HCT116 (cell line): Measurements from ENCODE around the gene CDC42SE2. TPM values are rescaled to one million over a fixed set of nuclear protein-coding genes. Genes with fewer than 3 reads are reported as not detected.

Experiments used
- ATAC-seq: fragments of 200-7000 bp; cut with Tn5 transposase; 2 replicates; pipeline ENCODE4 v1.9.1; 2020; ENCODE audit warnings: mild to moderate bottlenecking, moderate library complexity
- BruUV-seq: library from RNA; stranded (reverse); fragments of 400-500 nt; replicated peaks from 2 replicates; lab custom pipeline; 2021; lab: Mats Ljungman, UMichigan
- CTCF ChIA-PET: fragments of 300-600 bp; sonication (Branson Sonifier 250); formaldehyde crosslinking; loops from one replicate; lab custom pipeline; 2021; ENCODE audit warnings: antibody characterized with exemption; lab: Charles Lee
- POLR2A ChIA-PET: fragments of 300-600, 350-600 bp; sonication (Branson Sonifier 250); formaldehyde crosslinking; loops from one replicate; lab custom pipeline; 2021; ENCODE audit warnings: antibody characterized with exemption; lab: Charles Lee
- RAD21 ChIA-PET, 2 experiments: fragments of 300-600 bp; sonication (Branson Sonifier 250); formaldehyde crosslinking; loops; one replicate each; lab custom pipeline; 2023; ENCODE audit warnings: low total read pairs in 2 of 2; ENCODE audit not compliant: uncharacterized antibody in 2 of 2, unreplicated experiment in 2 of 2, low non-redundant PET in 1 of 2; lab: Charles Lee
- DNase-seq: peaks from one replicate; pipeline ENCODE4 v3.0.0-alpha.2; 2010; ENCODE audit warnings: low read depth, low spot score
- H2AFZ ChIP-seq: fragments of 200-600 bp; shearing (Covaris generic), sonication (generic); 2 replicates; pipeline ENCODE4 v1.6.1; 2017; ENCODE audit warnings: low read depth, mixed run types, mixed read lengths, antibody characterized with exemption, low read length; ENCODE audit not compliant: poor library complexity, severe bottlenecking
- H3K27ac ChIP-seq: 2 replicates; pipeline ENCODE4 v1.5.1; 2012; ENCODE audit warnings: low read depth, low read length
- H3K27me3 ChIP-seq: fragments of 200-600 bp; sonication (generic); 2 replicates; pipeline ENCODE4 v1.6.1; 2016; ENCODE audit warnings: mixed run types, low read length, mixed read lengths; ENCODE audit not compliant: insufficient read depth
- H3K36me3 ChIP-seq, 2 experiments: fragments of 200-500 bp in 1 of 2; fragments of 200-600 bp in 1 of 2; sonication (Bioruptor generic) in 1 of 2; sonication (generic) in 1 of 2; 2 replicates each; pipeline versions ENCODE4 v1.5.1 to v1.6.1; 2014 to 2016; ENCODE audit warnings: low read length in 2 of 2, inconsistent platforms in 1 of 2, mixed read lengths in 1 of 2, mixed run types in 1 of 2; ENCODE audit not compliant: insufficient read depth in 2 of 2, control insufficient read depth in 1 of 2
- H3K4me1 ChIP-seq, 2 experiments: fragments of 200-600 bp in 1 of 2; sonication (generic) in 1 of 2; 2 replicates each; pipeline versions ENCODE4 v1.5.1 to v1.6.1; 2012 to 2017; ENCODE audit warnings: low read length in 2 of 2, inconsistent platforms in 1 of 2, mild to moderate bottlenecking in 1 of 2, mixed read lengths in 1 of 2, mixed run types in 1 of 2, moderate library complexity in 1 of 2; ENCODE audit not compliant: insufficient read depth in 2 of 2, control insufficient read depth in 1 of 2
- H3K4me2 ChIP-seq: fragments of 200-600 bp; sonication (generic); 2 replicates; pipeline ENCODE4 v1.6.1; 2017; ENCODE audit warnings: mixed run types, low read length, mixed read lengths
- H3K4me3 ChIP-seq, 2 experiments: fragments of 200-600 bp in 1 of 2; sonication (generic) in 1 of 2; replicated peaks in 1 of 2; 2 replicates each; pipeline ENCODE4 v1.5.1; 2011 to 2016; ENCODE audit warnings: low read length in 2 of 2, control low read depth in 1 of 2, low read depth in 1 of 2, mild to moderate bottlenecking in 1 of 2, mixed read lengths in 1 of 2, mixed run types in 1 of 2
- H3K79me2 ChIP-seq: fragments of 200-600 bp; sonication (generic); 2 replicates; pipeline ENCODE4 v1.6.1; 2017; ENCODE audit warnings: mild to moderate bottlenecking, mixed run types, low read length, moderate library complexity, mixed read lengths; ENCODE audit not compliant: insufficient read depth
- H3K9ac ChIP-seq: fragments of 200-600 bp; sonication (generic); 2 replicates; pipeline ENCODE4 v1.6.1; 2016; ENCODE audit warnings: low read length, mixed read lengths
- H3K9me2 ChIP-seq: fragments of 200-600 bp; sonication (generic), shearing (Covaris generic); 2 replicates; pipeline ENCODE4 v1.6.1; 2017; ENCODE audit warnings: mixed run types, mild to moderate bottlenecking, moderate library complexity; ENCODE audit not compliant: insufficient read depth
- H3K9me3 ChIP-seq, 2 experiments: fragments of 200-500 bp in 1 of 2; fragments of 200-600 bp in 1 of 2; sonication (Bioruptor generic) in 1 of 2; sonication (generic) in 1 of 2; 2 replicates each; pipeline ENCODE4 v1.6.1; 2014 to 2017; ENCODE audit warnings: low read length in 2 of 2, mixed read lengths in 2 of 2, inconsistent platforms in 1 of 2, low read depth in 1 of 2, mild to moderate bottlenecking in 1 of 2, mixed run types in 1 of 2, moderate library complexity in 1 of 2; ENCODE audit not compliant: control insufficient read depth in 1 of 2, insufficient read depth in 1 of 2
- H4K20me1 ChIP-seq: fragments of 200-600 bp; sonication (generic), shearing (Covaris generic); 2 replicates; pipeline ENCODE4 v1.6.1; 2017; ENCODE audit warnings: mixed run types, mild to moderate bottlenecking, moderate library complexity; ENCODE audit not compliant: insufficient read depth
- JUND ChIP-seq: IDR thresholded peaks from 2 replicates; pipeline ENCODE4 v1.6.1; 2012
- RAD21 ChIP-seq: IDR thresholded peaks from 2 replicates; pipeline ENCODE4 v1.6.1; 2012; ENCODE audit warnings: low read depth, mild to moderate bottlenecking
- TCF7L2 ChIP-seq: IDR thresholded peaks from 2 replicates; pipeline ENCODE4 v1.7.0; 2011; ENCODE audit warnings: borderline replicate concordance, inconsistent platforms; ENCODE audit not compliant: insufficient read depth, insufficient read length; ENCODE audit errors: extremely low read depth
- YY1 ChIP-seq: IDR thresholded peaks from 2 replicates; pipeline ENCODE4 v1.6.1; 2011; ENCODE audit warnings: low read length, low read depth, moderate library complexity, mild to moderate bottlenecking; ENCODE audit not compliant: insufficient replicate concordance; ENCODE audit errors: extremely low read depth
- ZFX ChIP-seq: fragments of 450-650 bp; IDR thresholded peaks from 2 replicates; pipeline ENCODE4 v1.6.1; 2017
- ZNF274 ChIP-seq: fragments of 200-500 bp; sonication (Bioruptor generic); IDR thresholded peaks from 2 replicates; pipeline ENCODE4 v1.6.1; 2014; ENCODE audit warnings: mild to moderate bottlenecking, low read depth, low read length, inconsistent platforms
- intact Hi-C: fragments of 100-400 bp; cut with micrococcal nuclease; formaldehyde crosslinking; loops from 2 replicates; pipeline ENCODE4 v1.10.0; 2022
- total RNA-seq: library from RNA; stranded (reverse); gene quantifications from one replicate; pipeline ENCODE4 v1.2.1, GENCODE V29; 2021; ENCODE audit not compliant: unreplicated experiment
- TF ChIP-seq, protein P1 (sequence below): IDR thresholded peaks from 2 replicates; pipeline ENCODE4 v1.6.1; 2012
- TF ChIP-seq, protein P2 (sequence below): IDR thresholded peaks from 2 replicates; pipeline ENCODE4 v1.6.1; 2011; ENCODE audit warnings: mild to moderate bottlenecking, low read length, moderate library complexity; ENCODE audit not compliant: insufficient replicate concordance; ENCODE audit errors: extremely low read depth
- TF ChIP-seq, protein P3 (sequence below): IDR thresholded peaks from 2 replicates; pipeline ENCODE4 v1.6.1; 2012; ENCODE audit warnings: low read depth

The CDC42SE2 gene
- total RNA-seq, 1 experiment from 2014 or later, result 27.0 TPM

DNA sequence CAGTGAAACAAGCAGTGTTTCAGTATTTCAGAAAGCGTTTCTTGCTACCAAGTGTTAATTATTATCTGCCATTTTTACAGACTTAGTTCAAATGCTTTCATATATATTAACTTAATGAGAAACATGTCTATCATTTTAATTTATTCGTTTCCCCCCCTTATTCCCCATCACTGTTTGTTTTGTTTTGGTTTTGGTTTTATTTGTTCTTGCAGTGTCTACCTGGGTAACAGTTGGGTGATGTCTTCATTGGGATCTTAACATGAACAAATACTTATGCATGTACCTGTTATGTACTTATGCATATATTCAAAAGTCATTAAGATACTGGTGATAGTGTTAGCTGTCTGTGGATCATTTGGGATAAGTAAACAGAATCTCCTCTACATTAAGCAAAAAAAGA lies 108.0 kb downstream of the CDC42SE2 start:
- RAD21 ChIA-PET, result no interaction called here
- no peak overlapping the region for H3K4me2 ChIP-seq

DNA sequence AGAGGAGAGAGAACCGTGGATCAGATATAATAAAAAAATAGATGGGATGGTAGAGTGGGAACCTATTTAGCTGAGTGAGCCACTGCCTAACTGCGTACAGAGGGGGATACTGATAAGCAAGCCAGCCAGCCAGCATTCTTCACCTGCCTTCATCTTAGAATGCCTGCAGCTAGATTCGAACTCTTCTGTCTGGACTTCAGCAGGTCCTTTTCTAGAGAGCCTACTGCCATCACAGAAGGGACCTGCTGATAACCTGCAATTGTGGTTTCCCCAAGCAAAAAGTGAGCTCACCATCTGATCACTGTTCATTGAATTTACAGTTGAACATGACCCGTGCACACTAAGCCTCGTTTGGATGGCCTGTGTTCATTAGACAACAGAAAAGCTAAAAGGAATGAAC lies 109.4 kb downstream of the CDC42SE2 start:
- no peaks in the 10 kb centered on the region for H3K4me1 ChIP-seq
- ChIA-PET RAD21 (no interaction called here), CTCF (no interaction called here), POLR2A (no interaction called here)
- no peak overlapping the region for H2AFZ ChIP-seq
- H3K4me2 ChIP-seq, result no peak overlapping the region
- no peak overlapping the region for H3K4me3 ChIP-seq
- ATAC-seq (no peak), DNase-seq (no peak)
- H3K27me3 ChIP-seq, result no peaks in the 10 kb centered on the region
- BruUV-seq, result no TSS peak
- H4K20me1 ChIP-seq, result no peaks in the 10 kb centered on the region
- peaks cover 13% of the 10 kb centered on the region; the same call in 1 of the 2 replicates for H3K79me2 ChIP-seq
- H3K9me2 ChIP-seq, result no peaks in the 10 kb centered on the region
- H3K27ac ChIP-seq, result no peak overlapping the region
- H3K36me3 ChIP-seq, result no peaks in the 10 kb centered on the region
- no peaks in the 10 kb centered on the region for H3K9me3 ChIP-seq
- intact Hi-C loops, result no loop called here
- H3K9ac ChIP-seq, result no peak overlapping the region
- TF ChIP-seq, protein P1, sequence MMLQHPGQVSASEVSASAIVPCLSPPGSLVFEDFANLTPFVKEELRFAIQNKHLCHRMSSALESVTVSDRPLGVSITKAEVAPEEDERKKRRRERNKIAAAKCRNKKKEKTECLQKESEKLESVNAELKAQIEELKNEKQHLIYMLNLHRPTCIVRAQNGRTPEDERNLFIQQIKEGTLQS, result no peak
- TF ChIP-seq, protein P2, sequence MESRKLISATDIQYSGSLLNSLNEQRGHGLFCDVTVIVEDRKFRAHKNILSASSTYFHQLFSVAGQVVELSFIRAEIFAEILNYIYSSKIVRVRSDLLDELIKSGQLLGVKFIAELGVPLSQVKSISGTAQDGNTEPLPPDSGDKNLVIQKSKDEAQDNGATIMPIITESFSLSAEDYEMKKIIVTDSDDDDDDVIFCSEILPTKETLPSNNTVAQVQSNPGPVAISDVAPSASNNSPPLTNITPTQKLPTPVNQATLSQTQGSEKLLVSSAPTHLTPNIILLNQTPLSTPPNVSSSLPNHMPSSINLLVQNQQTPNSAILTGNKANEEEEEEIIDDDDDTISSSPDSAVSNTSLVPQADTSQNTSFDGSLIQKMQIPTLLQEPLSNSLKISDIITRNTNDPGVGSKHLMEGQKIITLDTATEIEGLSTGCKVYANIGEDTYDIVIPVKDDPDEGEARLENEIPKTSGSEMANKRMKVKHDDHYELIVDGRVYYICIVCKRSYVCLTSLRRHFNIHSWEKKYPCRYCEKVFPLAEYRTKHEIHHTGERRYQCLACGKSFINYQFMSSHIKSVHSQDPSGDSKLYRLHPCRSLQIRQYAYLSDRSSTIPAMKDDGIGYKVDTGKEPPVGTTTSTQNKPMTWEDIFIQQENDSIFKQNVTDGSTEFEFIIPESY, result no peak
- TF ChIP-seq ZNF274 (no peak), RAD21 (no peak), ZFX (no peak)

More for the DNA sequence above, 108.0 kb downstream of the CDC42SE2 start:
- no peak for TF ChIP-seq YY1
- TF ChIP-seq, protein P3, sequence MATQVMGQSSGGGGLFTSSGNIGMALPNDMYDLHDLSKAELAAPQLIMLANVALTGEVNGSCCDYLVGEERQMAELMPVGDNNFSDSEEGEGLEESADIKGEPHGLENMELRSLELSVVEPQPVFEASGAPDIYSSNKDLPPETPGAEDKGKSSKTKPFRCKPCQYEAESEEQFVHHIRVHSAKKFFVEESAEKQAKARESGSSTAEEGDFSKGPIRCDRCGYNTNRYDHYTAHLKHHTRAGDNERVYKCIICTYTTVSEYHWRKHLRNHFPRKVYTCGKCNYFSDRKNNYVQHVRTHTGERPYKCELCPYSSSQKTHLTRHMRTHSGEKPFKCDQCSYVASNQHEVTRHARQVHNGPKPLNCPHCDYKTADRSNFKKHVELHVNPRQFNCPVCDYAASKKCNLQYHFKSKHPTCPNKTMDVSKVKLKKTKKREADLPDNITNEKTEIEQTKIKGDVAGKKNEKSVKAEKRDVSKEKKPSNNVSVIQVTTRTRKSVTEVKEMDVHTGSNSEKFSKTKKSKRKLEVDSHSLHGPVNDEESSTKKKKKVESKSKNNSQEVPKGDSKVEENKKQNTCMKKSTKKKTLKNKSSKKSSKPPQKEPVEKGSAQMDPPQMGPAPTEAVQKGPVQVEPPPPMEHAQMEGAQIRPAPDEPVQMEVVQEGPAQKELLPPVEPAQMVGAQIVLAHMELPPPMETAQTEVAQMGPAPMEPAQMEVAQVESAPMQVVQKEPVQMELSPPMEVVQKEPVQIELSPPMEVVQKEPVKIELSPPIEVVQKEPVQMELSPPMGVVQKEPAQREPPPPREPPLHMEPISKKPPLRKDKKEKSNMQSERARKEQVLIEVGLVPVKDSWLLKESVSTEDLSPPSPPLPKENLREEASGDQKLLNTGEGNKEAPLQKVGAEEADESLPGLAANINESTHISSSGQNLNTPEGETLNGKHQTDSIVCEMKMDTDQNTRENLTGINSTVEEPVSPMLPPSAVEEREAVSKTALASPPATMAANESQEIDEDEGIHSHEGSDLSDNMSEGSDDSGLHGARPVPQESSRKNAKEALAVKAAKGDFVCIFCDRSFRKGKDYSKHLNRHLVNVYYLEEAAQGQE, result no peak
- TF ChIP-seq TCF7L2, result no peak
- no peak for TF ChIP-seq JUND
- no peak overlapping the region for H3K9ac ChIP-seq
- no peaks in the 10 kb centered on the region for H3K4me1 ChIP-seq
- POLR2A ChIA-PET, result no interaction called here
- no TSS peak for BruUV-seq
- no peaks in the 10 kb centered on the region for H4K20me1 ChIP-seq
- intact Hi-C loops, result no loop called here
- H3K36me3 ChIP-seq, result no peaks in the 10 kb centered on the region
- CTCF ChIA-PET, result no interaction called here
- H3K27ac ChIP-seq, result no peak overlapping the region
- ATAC-seq, result no peak
- no peak for DNase-seq
- peaks cover 13% of the 10 kb centered on the region; the same call in 1 of the 2 replicates for H3K79me2 ChIP-seq
- no peak overlapping the region for H2AFZ ChIP-seq
- no peaks in the 10 kb centered on the region for H3K9me3 ChIP-seq
- no peak overlapping the region for H3K4me3 ChIP-seq
- H3K9me2 ChIP-seq, result no peaks in the 10 kb centered on the region
- no peaks in the 10 kb centered on the region for H3K27me3 ChIP-seq
